IPS DF 19.7 (cell line): ENCODE measurements around the gene TEX264.
"Not testable (repeated sequence)": the region's sequence is repeated elsewhere in the genome, so short reads cannot be mapped to it uniquely, and the experiment has no call there.

Source experiments
- DNase-seq: peaks from one replicate; pipeline ENCODE4 v3.0.0-alpha.2; 2013; ENCODE audit warnings: low read depth, low spot score

Gene TEX264

DNA sequence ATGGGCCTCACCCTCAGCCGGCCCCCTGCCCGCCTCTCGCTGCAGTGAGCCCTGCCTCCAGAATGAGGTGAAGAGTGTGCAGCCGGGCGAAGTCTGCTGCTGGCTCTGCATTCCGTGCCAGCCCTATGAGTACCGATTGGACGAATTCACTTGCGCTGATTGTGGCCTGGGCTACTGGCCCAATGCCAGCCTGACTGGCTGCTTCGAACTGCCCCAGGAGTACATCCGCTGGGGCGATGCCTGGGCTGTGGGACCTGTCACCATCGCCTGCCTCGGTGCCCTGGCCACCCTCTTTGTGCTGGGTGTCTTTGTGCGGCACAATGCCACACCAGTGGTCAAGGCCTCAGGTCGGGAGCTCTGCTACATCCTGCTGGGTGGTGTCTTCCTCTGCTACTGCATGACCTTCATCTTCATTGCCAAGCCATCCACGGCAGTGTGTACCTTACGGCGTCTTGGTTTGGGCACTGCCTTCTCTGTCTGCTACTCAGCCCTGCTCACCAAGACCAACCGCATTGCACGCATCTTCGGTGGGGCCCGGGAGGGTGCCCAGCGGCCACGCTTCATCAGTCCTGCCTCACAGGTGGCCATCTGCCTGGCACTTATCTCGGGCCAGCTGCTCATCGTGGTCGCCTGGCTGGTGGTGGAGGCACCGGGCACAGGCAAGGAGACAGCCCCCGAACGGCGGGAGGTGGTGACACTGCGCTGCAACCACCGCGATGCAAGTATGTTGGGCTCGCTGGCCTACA, 44.4 kb downstream of the TEX264 start:
- DNase-seq = no peak

DNA sequence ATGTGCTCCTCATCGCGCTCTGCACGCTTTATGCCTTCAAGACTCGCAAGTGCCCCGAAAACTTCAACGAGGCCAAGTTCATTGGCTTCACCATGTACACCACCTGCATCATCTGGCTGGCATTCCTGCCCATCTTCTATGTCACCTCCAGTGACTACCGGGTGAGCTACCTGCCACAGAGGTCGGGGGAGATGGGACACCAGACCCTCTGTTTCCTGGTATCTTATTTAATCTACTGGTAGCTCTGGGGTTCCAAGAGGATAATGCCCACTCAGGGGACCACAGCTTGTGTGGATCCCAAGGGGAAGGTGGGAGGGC, 44.9 kb downstream of the TEX264 start:
- no peak for DNase-seq

GRCh38 chr3:51716805-51717204, 45.8 kb downstream of the TEX264 start:
- DNase-seq = no peak

GRCh38 chr3:51717446-51717845, 46.4 kb downstream of the TEX264 start:
- DNase-seq = no peak

GRCh38 chr3:51717947-51718346, 46.9 kb downstream of the TEX264 start:
- DNase-seq = no peak

- peak; percentile 68 for DNase-seq
These were observed 47.7 kb downstream of the TEX264 start for GRCh38 chr3:51718547-51719409.

DNA sequence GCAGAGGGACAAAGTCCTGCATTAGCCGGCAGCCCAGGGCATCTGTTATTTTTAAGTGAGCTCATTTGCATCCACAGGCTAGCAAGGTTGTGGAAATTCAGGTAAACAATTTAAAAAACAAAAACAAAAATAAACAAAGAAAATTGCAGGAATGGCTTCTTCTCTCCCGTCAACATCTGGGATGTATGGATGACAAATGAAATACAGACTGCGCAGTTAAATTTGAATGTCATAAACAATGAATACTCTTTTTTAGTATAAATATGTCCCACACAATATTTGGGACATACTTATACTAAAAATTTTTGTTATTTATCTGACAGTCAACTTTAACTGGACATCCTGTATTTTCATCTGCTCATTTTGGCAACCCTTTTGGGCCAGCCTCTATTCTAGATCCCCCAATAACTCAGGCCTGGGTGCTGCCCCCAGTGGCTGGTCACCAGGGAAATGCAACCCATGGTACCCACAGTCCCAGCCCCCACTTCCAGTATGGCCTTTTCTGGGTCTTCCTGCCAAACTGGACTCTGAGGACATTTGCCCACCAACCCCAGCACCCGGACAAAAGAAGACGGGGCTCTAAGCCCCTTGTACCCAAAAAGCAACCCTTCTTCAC, 48.5 kb downstream of the TEX264 start:
- no peak for DNase-seq

DNA sequence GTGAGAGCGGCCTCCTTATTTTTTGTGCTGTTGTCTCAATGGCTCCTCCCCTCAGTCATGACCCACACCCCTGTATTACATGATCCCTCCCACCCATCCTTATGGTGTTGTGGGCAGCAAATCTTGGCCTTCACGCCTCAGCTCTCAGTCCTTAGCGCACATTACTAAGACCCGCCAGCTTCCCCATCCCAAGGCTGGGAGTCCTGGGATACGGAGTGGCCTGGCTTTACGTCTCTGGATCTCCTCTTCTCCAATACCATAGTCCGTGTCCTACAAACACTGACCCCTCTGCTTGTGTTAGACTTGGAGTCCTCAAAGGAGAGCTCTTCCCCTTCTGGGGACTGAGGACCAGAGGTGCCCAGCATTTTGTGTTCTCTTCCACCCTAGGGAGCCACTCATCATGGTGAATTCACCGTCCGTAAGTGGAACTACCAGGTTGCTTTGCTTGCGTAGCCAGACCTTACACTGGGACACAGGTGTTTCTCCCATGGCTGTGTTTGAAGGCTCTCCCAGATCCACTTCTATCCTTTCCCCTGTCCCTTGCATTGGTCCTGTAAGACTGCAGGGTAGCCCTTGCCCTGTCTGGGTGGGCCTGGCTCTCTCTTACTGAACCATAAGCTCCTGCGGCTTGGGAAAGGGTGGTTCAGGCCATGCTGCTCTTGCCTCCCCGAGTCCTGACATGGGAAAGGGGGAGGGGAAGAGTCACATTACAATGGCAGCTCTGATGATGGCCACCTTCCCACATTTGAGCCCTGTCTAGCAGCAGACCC, 49.4 kb downstream of the TEX264 start:
- no peak for DNase-seq

DNA sequence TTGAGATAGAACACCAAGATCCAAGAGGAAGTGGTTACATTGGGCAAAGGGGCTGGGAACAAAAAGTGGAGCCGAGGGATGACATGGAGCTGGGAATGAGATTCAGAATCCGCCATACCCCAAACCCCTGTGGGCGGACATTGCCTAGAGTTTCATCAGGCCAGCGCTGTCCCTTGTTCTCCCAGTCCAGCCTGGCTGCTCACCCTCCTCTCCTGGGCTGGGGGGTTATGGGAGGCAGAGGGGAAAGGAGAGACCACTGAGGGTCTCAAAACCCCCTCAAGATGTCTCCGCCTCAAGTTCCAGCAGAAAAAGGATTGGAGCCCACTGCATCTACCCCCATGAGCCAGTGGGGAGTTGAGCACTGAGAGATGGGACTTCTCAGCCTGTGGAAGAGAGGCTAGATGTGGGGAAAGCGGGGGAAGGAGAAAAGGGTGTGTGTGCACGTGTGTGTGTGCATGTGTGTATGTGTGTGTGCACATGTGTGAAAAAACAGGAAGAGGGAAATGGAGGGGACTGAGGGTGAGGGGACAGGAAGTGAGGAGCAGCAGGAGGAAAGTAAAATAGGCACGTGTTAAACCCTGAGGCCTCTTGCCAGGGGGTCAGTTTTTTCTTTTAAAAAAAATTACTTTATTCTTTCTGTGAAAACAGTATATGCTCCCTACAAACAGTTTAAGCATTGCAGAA, 50.2 kb downstream of the TEX264 start:
- DNase-seq = no peak

DNA sequence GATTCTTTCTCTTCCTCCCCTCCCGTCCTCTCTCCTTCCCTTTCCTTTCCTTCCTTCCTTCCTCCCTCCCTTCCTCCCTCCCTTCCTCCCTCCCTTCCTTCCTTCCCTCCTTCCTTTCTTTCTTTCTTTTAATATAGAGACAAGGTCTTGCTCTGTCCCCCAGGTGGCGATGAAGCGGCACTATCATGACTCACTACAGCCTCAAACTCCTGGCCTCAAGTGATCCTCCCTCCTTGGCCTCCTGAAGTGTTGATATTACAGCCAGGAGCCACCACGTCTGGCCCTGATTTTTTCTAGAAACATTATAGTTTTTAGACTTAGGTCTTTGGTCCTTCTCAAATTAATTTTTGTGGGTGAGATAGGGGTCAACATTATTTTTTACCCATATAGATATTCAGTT, 51.3 kb downstream of the TEX264 start:
- DNase-seq = no peak

DNA sequence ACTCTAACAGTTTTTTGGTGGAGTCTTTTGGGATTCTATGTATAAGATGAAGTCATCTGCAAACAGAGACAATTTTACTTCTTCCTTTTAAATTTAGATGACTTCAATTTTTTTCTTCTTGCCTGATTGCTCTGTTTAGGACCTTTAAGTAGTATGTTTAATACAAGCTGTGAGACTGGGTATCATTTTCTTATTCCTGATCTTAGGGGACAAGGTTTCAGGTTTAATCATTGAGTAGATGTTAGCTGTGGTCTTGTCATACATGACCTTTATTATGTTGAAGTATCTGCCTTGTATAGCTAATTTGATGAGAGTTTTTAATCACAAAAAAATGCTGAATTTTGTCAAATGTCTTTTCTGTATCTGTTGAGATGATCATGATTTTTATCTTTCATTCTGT, 56.4 kb downstream of the TEX264 start:
- no peak for DNase-seq

- DNase-seq = no peak
These were observed 58.1 kb downstream of the TEX264 start for GRCh38 chr3:51729042-51729633.

- DNase-seq = no peak
These were observed 63.0 kb downstream of the TEX264 start for GRCh38 chr3:51733859-51734571.

DNA sequence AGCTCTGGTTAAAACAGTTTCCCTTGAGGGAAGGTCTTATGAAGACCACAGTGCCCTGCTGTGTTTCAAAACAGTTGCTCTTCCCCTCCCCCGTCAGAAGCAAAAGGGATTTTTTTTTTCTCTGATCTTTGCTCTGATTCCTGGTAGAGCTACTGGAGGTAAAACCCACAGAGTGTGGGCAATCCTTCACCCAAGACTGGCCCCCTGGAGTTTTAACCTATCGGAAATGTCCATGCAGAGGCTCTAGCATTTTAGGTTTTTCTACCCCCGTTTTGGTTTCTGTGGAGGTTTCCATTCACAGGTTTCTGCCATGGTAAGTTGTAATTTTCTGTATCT, 63.5 kb downstream of the TEX264 start:
- DNase-seq = no peak

GRCh38 chr3:51735039-51735438, 64.0 kb downstream of the TEX264 start:
- no peak for DNase-seq

DNA sequence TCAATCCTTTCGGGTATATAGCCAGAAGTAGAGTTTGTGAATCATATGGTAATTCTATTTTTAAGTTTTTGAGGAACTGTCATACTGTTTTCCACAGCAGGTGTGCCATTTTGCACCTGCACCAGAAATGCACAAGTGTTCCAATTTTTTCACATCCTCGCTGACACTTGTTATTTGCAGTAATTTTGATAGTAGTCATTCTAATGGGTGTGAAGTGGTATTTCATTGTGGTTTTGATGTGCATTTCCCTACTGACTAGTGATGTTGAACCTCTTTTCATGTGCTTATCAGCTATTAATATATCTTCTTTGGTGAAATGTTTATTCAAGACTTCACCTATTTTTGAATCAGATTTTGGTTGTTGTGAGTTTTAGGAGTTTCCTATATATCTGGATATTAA, 64.9 kb downstream of the TEX264 start:
- no peak for DNase-seq

DNA sequence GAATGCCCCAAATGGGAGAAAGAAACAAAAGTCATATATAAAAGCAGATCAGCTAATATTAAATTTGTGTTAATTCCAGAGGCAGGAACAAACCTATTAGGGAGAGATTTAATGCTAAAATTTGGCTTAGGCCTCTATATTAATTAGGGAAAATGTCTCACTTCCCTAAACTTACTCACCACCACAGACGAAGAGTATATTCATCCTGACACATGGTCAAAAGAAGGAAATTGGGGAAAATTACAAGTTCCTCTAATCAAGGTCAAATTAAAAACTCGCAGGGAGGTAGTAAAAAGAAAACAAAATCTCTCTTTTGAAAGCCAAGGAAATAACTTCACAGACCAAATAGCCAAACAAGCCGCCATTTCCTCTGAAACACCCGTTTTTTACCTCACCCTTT, 68.1 kb downstream of the TEX264 start:
- DNase-seq = no peak

DNA sequence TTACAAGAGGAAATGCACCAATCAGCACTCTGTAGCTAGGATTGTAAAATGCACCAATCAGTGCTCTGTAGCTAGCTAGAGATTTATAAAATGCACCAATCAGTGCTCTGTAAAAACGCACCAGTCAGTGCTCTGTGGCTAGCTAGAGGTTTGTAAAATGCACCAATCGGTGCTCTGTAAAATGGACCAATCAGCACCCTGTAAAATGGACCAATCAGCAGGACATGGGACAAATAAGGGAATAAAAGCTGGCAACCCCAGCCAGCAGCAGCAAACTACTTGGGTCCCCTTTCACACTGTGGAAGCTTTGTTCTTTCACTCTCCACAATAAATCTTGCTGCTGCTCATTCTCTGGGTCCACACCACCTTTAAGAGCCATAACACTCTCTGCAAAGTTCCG, 71.3 kb downstream of the TEX264 start:
- DNase-seq = not testable (repeated sequence)

DNA sequence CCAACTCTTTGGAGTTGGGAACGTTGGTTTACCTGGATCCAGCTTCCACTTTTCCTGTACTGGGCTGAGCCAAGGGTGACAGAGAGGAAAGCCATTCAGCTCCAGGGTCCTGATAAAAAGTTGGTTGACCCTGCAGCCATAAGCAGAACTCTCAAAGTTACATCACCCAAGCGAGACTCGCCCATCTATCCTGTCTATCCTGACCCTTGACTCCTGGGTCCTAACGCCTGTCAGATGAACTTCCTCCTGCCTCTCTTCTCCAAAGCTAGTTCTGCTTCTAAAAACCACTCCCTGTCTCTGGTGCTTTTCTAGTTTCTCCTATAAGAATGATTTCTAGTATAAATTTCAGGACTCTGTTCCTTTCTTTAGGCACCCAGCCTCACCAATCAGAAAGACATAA, 71.9 kb downstream of the TEX264 start:
- not testable (repeated sequence) for DNase-seq

DNA sequence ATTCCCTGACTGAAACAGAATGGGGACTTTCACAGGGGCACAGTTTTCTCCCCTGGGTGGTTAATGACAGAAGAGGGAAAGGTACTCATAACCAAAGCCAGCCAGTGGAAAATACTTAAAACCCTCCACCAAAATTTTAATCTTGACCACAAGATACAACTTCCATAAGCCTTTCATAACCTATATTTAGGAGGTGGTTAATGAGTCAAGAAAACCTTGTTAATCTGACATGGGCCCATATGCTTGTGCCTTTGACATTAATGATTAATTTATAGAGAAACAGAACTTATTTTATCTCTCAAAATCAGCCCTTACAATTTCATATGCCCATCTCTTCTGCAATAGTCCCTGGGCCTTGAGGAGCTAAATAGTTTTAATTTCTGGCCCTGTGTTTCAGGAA, 76.8 kb downstream of the TEX264 start:
- DNase-seq = no peak

GRCh38 chr3:51748327-51748726, 77.3 kb downstream of the TEX264 start:
- DNase-seq = no peak
